Ectodermal cell (in vitro differentiated cells): Measurements from ENCODE around the gene ADGRB3.
"Not testable (repeated sequence)": the region's sequence is repeated elsewhere in the genome, so short reads cannot be mapped to it uniquely, and the experiment has no call there.

ENCODE experiments used
- H3K27ac ChIP-seq: 2 replicates; pipeline ENCODE4 v1.7.0; 2013; ENCODE audit warnings: mild to moderate bottlenecking, low read depth, low read length; ENCODE audit not compliant: insufficient read depth, poor library complexity, severe bottlenecking
- H3K27me3 ChIP-seq: 2 replicates; pipeline ENCODE4 v1.7.0; 2013; ENCODE audit warnings: mild to moderate bottlenecking, low read length; ENCODE audit not compliant: insufficient read depth, control insufficient read depth, poor library complexity, severe bottlenecking
- H3K36me3 ChIP-seq: one replicate; pipeline ENCODE4 v1.7.0; 2013; ENCODE audit warnings: low read length; ENCODE audit not compliant: control insufficient read depth, insufficient read depth
- H3K4me1 ChIP-seq: one replicate; pipeline ENCODE4 v1.7.0; 2013; ENCODE audit warnings: low read length; ENCODE audit not compliant: control insufficient read depth, insufficient read depth
- H3K4me3 ChIP-seq: 2 replicates; pipeline ENCODE4 v1.7.0; 2013; ENCODE audit warnings: low read depth, low read length, control low read depth; ENCODE audit not compliant: insufficient read depth
- H3K9me3 ChIP-seq: 2 replicates; pipeline ENCODE4 v1.7.0; 2013; ENCODE audit warnings: mild to moderate bottlenecking, low read length, moderate library complexity; ENCODE audit not compliant: control insufficient read depth
- WGBS, 2 experiments: methylation state at CpG; one replicate each; pipeline ENCODE4 v1.1.7; 2013; ENCODE audit warnings: missing lambda C conversion rate in 2 of 2; 5-methylcytosine and 5-hydroxymethylcytosine counted together

ADGRB3 gene

DNA sequence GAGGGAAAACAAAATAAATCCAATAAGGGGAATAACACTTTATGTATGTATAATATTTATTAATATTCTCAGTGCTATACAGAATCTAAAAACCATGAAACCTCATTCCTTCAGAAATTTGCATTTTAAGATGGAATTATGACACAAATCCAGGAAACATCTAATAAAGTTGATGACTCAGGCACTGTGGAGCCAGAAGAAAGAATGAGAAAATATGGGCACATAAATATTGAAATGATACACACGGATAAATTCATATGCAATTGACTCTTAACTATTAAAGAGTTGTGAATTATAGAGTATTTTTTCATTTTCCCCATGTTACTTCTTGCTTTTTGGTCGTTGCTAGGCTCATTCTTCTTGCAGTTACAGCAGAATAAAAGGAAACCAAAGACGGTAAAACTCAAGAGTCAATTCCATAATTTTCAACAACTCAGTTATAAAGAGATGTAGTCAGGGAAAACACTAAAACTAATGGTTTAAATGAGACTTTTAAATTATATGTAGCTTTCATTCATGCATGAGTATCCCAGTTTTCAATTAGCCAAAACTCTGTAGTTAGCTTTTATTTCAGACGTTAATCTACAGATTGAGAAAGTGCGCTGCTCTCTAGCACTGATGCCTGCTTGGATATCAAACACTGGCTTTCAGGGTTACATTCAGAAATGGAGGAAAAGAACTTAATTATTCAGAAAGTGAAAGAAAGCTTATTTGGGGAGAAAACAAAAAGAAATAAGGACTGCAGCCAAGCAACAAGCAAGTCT lies 95.4 kb downstream of the ADGRB3 start:
- no peaks in the 10 kb centered on the region for H3K4me1 ChIP-seq
- 92 to 93% methylated on average over 2 to 4 of the region's 5 CpGs for WGBS, 2 experiments
- H3K27ac ChIP-seq, result no peak overlapping the region
- no peak overlapping the region for H3K4me3 ChIP-seq
- no peaks in the 10 kb centered on the region for H3K9me3 ChIP-seq
- H3K36me3 ChIP-seq, result no peaks in the 10 kb centered on the region
- H3K27me3 ChIP-seq, result no peaks in the 10 kb centered on the region

DNA sequence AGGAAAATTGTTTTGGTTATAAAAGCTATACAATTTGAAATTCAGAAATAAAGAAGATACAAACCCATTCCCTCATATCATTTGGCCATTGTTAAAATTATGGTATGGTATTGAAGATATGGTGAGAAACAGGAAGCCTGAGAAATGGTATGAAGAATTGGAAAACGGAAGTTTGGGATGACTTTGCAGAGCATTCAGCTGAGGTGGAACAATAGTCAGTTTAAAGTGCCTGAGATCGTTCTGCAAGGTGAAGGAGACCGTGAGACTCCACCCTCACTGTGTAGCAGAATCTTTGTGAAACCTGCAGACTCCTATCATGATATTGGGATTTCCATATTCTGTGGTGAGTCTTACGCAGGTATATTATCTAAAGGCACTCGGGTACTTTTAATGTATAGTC lies 97.3 kb downstream of the ADGRB3 start:
- H3K9me3 ChIP-seq, result no peaks in the 10 kb centered on the region
- H3K4me1 ChIP-seq, result no peaks in the 10 kb centered on the region
- H3K27me3 ChIP-seq, result no peaks in the 10 kb centered on the region
- H3K36me3 ChIP-seq, result no peaks in the 10 kb centered on the region
- 85 to 90% methylated on average over 4 to 5 of the region's 5 CpGs for WGBS, 2 experiments
- H3K4me3 ChIP-seq, result no peak overlapping the region
- no peak overlapping the region for H3K27ac ChIP-seq

DNA sequence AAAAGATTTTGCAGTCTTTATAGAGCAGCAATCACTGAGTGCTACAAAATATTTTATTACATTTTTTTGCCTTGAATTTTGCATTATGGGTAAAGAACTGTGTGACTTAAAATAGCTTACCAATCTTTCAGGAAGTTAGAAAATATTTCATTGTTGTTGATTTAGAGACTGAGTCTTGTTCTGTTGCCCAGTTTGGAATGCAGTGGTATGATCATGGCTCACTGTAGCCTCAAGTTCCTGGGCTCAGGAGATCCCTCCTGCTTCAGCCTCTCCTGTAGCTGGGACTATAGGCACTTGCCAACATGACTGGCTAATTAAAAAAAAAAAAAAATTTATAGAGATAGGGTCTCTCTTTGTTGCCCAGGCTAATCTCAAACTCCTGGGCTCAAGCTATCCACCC lies 100.8 kb downstream of the ADGRB3 start:
- H3K9me3 ChIP-seq, result no peaks in the 10 kb centered on the region
- H3K4me1 ChIP-seq, result no peaks in the 10 kb centered on the region
- no peaks in the 10 kb centered on the region for H3K36me3 ChIP-seq
- H3K27ac ChIP-seq, result no peak overlapping the region
- H3K27me3 ChIP-seq, result no peaks in the 10 kb centered on the region
- H3K4me3 ChIP-seq, result no peak overlapping the region

DNA sequence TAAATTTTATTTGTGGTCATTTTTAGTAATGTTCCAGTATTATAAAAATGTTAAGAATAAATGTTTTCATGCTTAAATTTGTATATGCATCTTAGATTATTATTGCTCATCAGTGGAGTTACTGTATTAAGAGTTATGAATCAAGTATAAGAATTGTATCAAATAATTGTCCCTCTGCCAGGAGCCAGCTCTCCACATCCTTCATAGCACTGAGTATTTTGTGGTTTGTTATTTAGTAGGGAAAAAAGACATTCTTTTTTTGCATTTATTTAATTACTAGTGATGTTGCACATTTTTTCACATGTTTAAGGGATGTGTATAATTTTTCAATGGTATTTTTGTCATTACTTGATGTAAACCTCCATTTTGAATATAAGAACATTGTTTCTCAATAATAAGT lies 102.0 kb downstream of the ADGRB3 start:
- no peak overlapping the region for H3K4me3 ChIP-seq
- no peaks in the 10 kb centered on the region for H3K36me3 ChIP-seq
- H3K4me1 ChIP-seq, result no peaks in the 10 kb centered on the region
- H3K27me3 ChIP-seq, result no peaks in the 10 kb centered on the region
- H3K27ac ChIP-seq, result no peak overlapping the region
- H3K9me3 ChIP-seq, result no peaks in the 10 kb centered on the region

GRCh38 chr6:68738039-68738438 lies 103.0 kb downstream of the ADGRB3 start:
- no peaks in the 10 kb centered on the region for H3K4me1 ChIP-seq
- H3K27ac ChIP-seq, result no peak overlapping the region
- H3K36me3 ChIP-seq, result no peaks in the 10 kb centered on the region
- H3K9me3 ChIP-seq, result no peaks in the 10 kb centered on the region
- H3K4me3 ChIP-seq, result no peak overlapping the region
- no peaks in the 10 kb centered on the region for H3K27me3 ChIP-seq

DNA sequence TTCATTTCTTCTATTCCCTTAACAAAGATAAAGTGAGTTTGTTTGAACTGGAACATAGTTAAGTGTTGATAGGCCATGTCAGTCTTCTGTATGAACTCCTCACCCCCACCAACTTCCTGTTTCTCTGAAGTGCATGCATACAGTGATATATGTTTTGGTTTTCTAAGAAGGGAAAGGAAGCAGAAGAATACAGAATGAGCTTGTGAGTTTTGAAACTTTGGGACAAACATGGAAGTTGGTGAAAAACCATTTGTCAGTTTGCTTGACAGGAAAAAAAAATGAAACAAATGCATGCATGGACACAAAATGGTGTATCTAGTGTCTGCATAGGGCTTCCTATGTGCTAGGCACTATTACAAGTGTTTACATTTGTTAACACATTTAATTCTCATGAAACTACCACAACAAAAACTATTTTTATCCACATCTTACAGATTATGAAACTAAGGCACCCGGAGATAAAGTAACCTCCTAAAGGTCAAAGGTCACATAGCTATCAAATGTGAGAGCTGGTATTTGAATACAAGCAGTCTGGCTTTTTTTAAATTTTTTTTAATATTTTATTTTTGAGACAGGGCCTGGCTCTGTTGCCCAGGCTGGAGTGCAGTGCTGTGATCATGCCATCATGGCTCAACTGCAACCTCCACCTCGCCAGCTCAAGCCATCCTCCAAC lies 105.9 kb downstream of the ADGRB3 start:
- Histone ChIP-seq H3K27ac (no peak overlapping the region), H3K4me3 (no peak overlapping the region), H3K36me3 (no peaks in the 10 kb centered on the region), H3K27me3 (no peaks in the 10 kb centered on the region), H3K4me1 (no peaks in the 10 kb centered on the region), H3K9me3 (no peaks in the 10 kb centered on the region)
- WGBS, 2 experiments, result 91 to 95% methylated on average over 1 to 2 of the region's 2 CpGs

DNA sequence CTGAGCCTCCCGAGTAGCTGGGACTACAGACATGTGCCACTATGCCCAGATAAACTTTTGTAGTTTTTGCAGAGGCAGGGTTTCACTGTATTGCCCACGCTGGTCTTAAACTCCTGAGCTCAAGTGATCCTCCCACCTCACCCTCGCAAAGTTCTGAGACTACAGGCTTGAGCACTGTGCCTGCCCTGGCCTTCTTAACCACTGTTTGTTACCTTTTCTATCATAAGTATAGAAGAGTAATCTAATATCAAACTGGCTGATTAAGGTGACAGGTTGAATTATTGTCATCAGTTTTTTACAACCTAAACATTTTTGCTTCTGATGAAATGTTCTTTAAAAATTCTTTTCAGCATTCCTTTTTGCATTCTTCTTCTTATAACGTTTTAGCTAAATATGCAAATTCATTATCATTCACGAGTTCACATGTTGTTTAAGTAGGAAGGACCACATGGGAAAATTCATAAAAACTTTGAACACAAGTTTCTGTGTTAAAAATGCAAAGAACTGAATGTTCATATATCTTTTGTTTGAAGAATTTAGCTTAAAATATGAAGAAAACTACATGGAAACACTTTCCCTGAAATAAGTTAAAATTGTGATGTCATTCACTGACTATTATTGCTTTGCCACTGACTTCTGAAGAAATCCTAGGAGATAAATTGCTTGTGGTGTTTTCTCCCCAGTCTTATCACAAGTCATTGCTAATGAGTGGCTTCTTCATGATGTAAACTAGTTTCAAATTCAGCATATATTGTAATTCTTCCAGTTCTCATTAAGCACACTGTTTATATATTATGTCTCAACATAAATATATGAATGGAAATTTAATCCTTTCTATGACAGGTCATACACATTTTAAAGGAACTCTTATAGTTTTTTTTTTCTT lies 106.7 kb downstream of the ADGRB3 start:
- no peaks in the 10 kb centered on the region for H3K4me1 ChIP-seq
- no peaks in the 10 kb centered on the region for H3K9me3 ChIP-seq
- no peak overlapping the region for H3K4me3 ChIP-seq
- no peaks in the 10 kb centered on the region for H3K27me3 ChIP-seq
- no peak overlapping the region for H3K27ac ChIP-seq
- H3K36me3 ChIP-seq, result no peaks in the 10 kb centered on the region
- WGBS, 2 experiments, result 91 to 98% methylated on average over 4 to 5 of the region's 5 CpGs

- H3K9me3 ChIP-seq, result no peaks in the 10 kb centered on the region
- no peak overlapping the region for H3K4me3 ChIP-seq
- H3K27me3 ChIP-seq, result no peaks in the 10 kb centered on the region
- H3K27ac ChIP-seq, result no peak overlapping the region
- 83% methylated on average over 1 of the region's 1 CpG; no CpG with 5 or more reads in 1 of the 2 experiments for WGBS, 2 experiments
- H3K4me1 ChIP-seq, result no peaks in the 10 kb centered on the region
- H3K36me3 ChIP-seq, result no peaks in the 10 kb centered on the region
These were observed 108.0 kb downstream of the ADGRB3 start for GRCh38 chr6:68743099-68743498.

GRCh38 chr6:68744376-68744775 lies 109.3 kb downstream of the ADGRB3 start:
- not testable (repeated sequence) for H3K4me3 ChIP-seq, H3K27me3 ChIP-seq, H3K36me3 ChIP-seq, H3K4me1 ChIP-seq, H3K9me3 ChIP-seq, H3K27ac ChIP-seq
- WGBS, 2 experiments, result 100% methylated on average over 1 of the region's 1 CpG

DNA sequence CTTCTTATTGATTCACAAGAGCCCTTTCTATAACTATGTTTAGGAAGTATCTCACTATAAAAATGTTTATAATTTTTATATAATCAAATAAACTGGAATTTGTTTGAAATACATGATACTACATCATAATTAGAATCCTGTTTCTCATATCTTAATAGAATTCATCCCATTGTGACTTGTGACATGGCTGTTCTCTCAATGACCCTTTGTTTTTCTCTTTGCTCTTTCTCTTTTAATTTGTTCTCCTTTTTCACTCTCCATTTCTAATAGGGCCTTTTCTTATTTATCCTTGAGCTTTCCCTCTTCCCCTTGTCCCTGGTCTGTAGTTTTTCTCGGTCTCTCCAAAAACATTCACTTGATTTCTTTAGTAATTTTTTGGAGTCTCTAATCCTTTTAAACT lies 111.3 kb downstream of the ADGRB3 start:
- H3K36me3 ChIP-seq, result no peaks in the 10 kb centered on the region
- H3K9me3 ChIP-seq, result no peaks in the 10 kb centered on the region
- H3K4me1 ChIP-seq, result no peaks in the 10 kb centered on the region
- no peaks in the 10 kb centered on the region for H3K27me3 ChIP-seq
- WGBS, 2 experiments, result no CpG with 5 or more reads among the region's 1 CpG
- no peak overlapping the region for H3K4me3 ChIP-seq
- no peak overlapping the region for H3K27ac ChIP-seq
